HG02981 (cell line): ENCODE results near the gene GPR157.

ENCODE experiments used
- ATAC-seq: cut with Tn5 transposase; IDR thresholded peaks from one replicate; pipeline ENCODE4 v1.9.1; 2021; ENCODE audit warnings: mild to moderate bottlenecking, moderate library complexity; ENCODE audit not compliant: unreplicated experiment

The GPR157 gene

DNA sequence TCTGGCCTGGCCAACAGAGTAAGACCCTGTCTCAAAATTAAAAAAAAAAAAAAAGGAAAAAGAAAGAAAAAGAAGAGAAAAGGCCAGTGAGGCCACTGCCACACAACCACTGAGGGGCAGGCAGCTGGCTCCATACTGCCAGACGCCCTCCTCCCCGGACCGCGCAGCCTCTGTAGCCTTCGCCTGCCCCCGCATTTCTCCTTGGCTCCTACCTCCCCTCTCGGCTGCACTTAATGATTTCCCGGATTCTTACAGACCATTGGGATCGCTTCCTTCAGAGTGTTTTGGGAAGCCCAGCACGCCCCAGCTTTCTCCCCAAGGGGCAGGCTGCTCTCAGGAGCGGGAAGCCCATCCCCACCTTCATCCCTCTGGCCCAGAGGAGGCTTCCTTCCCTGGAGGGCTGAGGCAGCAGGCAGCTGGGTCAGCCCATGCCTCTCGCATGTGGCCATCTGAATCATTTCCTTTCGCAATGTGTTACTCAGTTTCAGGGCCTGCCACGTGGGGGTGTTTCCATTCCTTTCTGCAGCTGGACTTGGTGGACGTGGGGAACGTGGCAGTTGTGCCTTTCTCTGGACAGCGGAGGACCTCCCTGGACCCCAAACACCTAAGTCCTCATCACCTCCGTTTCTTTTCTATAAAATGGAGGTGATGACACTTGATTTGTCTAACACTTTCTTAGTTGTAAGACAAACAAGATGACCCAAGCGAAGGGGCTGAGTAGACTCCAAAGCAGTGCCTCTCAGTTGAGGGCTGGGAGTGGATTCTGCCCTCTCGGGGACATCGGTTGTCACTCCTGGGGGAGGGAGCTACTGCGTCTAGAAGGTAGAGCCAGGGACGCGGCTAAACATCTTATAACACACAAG, 61.7 kb downstream of the GPR157 start:
- ATAC-seq: no peak

DNA sequence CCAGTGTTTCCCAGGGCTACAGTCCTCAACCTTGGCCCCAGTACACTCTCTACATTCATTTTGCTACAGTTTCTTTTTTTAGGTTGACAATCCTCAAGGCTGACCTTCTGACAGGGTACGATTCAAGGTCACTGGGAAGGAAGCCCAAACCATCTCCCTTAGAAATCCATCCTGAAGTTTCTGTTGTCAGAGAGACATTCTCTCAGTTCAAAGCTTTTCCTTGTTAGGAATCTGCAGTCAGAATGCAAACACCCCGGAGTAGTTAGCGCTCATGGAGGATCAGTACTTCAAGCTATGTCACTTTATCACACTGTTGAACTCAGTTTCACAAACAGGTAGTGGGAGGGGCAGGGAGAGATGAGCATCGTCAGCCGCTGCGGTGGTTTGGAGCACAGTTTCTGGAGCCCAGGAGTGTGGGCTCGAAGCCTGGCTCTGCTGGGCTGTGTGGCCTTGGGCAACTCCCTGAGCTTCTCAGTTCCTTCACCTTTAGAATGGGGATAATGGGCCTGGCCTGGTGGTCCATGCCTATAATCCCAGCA, 63.6 kb downstream of the GPR157 start:
- no peak for ATAC-seq

DNA sequence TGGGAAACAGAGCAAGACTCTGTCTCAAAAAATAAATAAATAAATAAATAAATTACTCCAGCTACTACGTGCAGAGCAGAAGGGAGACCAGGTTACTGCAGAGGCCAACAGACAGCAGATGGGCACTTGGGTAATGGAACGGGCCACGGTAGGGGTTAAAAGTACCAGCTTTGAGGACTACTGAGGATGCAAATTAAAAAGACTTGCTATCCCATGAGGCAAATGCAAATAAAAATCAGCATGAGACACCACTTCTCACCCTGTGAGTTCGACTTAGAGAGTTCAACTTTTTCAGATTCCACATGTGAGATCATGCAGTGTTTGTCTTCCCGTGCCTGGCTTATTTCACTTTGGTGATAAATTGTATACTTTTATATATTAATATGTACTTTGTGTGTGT, 66.1 kb downstream of the GPR157 start:
- ATAC-seq: no peak

DNA sequence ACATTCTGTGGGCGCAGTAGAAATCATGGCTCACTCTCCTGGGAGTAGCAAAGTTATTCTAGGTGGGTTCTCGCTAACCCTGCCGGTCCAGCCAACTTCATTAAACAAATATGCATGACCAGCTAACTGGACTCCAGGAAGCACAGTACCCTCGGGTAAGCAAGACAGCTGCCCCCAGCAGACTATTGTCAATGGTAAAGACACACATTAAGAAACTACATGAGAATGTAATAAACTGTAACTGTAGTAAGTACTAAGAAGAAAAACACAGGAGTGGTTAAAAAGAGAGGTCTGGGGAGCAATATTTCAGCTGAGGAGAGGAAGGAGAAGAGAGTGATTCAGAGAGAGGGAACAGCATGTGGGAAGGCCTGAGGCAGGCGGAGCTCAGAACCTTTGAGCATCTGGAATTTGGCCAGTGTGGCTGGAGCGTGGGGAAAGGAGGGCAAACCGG, 66.9 kb downstream of the GPR157 start:
- ATAC-seq: no peak

DNA sequence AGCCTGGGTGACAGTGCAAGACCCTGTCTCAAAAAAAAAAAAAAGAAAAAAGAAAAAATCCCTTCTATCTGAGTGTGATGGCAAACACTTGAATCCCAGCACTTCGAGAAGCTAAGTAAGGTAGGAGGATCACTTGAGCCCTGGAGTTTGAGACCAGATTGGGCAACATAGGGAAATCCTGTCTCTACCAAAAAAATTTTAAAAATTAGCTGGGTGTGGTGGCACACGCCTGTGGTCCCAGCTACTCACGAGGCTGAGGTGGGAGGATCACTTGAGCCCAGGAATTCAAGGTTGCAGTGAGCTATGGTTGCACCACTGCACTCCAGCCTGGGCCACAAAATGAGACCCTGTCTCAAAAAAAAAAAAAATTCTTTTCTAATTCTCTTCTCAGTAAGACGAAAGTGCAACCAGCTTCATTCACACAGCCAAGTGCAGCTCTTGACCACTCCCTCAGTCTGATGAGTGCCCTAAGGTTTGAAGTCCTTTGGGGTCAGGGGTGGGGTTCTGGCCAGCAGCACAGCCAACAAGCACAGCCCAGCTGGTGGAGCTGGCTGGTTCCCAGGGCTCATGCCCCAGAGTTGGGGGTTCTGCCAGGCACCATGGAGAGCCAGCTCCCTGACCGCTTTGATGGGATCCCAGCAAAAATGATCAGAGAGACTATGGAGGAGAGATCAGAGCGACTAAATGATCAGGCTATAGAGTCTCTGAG, 67.5 kb downstream of the GPR157 start:
- no peak for ATAC-seq

DNA sequence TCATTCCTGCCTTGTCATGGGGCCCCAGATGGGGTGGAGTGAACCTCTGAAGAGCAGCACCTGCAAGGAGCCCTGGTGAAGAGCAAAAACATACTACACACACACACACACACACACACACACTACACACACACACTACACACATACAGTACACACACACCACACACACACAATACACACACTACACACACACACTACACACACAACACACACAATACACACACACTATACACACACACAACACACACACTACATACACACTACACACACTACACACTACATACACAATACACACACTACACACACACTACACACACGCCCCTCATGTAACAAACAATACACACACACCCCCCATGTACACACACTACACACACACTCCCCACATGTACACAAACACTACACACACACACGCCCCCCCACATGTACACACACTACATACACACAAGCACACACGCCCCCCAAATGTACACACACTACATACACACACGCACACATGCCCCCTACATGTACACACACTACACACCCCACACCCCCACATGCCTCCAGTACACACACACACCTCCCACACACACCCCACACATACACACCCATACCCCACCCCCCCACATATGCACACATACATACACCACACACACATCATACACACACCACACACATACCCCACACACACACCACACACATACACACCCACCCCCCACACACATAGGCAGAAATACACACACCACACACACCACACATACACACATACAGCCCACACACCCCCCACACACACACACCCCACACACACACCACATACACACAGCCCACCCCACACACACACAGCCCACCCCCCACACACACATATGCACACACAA, 68.8 kb downstream of the GPR157 start:
- ATAC-seq: no peak

DNA sequence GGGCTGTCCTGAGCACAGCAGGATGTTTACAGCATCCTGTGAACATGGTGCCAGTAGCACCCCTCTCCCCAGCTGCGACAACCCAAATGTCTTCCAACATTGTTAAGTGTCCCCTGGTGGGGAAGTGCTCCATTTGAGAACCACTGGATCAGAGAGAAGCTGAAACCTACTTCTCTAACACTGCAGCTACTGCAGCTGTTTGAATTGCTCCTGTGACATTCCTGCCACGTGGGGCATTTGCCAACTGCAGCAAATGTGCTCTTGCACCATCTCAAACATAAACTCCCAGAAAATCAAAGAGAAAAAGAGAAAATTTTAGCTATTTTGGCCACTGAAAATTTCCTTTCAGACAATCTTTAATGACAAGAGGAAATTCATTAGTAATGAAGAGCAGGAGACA, 70.4 kb downstream of the GPR157 start:
- ATAC-seq: no peak

DNA sequence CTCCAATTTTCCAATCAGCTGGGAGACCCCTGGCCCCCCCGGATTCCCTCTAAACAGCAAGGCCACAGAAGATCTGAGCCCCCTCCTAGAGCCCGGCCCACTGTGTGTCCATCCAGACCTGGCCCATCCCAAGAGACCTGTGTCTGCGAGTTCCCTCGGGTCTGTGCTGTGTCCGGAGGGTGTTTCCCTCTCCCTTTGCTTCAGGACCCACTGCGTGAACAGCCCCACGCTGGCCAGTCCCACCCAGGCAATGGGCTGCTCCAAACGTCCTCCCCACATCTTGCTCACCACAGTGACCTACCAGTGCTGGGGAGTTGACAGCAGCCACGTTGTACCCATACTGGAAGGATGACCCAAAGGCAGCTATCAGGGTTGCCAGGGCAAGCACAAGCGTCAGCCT, 71.1 kb downstream of the GPR157 start:
- no peak for ATAC-seq

DNA sequence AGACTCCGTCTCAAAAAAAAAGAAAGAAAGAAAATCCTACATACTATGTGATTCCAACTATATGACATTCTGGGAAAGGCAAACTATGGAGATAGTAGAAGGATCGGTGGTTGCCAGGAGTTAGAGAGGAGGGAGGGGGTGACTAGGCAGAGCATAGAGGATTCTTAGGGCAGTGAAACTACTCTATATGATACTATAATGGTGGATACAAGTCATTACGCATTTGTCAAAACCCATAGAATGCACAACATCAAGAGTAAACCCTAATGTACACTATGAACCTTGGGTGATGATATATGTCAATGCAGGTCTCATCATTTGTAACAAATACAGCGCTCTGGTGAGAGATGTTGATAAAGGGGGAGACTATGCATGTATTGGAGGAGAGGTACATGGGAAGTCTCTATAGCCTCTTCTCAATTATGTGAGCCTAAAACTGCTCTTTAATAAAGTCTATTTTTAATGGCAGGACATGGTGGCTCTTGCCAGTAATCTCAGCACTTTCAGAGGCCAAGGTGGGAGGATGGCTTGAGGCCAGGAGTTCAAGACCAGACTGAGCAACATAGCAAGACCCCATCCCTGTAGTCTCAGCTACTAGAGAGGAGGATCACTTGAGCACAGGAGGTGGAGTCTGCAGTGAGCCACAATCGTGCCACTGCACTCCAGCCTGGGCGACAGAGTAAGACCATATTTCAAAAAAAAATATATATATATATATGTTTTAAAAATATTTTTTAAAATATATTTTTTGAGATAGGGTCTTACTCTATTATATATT, 76.4 kb downstream of the GPR157 start:
- no peak for ATAC-seq

DNA sequence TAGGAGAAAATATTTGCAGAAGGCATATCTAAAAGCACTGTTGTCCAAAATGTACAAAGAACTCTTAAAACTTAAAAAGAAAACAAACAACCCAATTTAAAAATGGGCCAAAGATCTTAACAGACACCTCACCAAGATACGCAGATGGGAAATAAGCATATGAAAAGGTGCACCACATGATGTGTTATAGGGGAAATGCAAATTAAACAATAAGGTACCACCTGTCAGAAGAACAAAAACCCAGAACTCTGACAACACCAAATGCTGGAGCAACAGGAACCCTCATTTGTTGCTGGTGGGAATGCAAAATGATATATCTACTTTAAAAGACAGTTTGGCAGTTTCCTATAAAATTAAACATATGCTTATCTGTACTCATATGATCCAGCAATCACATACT, 77.5 kb downstream of the GPR157 start:
- no peak for ATAC-seq

DNA sequence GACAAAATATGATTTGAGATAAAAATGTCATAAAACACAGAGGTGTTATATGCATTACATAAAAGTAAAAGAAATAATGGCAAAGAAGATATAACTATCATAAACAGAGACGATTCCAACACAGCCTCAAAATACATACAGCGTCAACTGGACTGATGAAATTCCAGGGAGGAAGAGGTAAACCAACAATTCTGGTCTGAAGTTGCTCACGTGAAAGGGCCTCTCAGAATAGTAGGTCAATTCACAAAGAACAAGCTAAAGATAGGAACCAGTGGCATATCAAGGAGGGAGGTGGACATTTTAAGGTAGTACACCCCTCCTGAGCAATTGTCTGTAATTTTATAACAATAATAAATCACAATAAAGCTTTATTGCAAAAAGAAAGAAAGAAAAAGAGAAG, 78.1 kb downstream of the GPR157 start:
- no peak for ATAC-seq
